ENCODE data around the gene ADGRF5. TPM values are rescaled to one million over a fixed set of nuclear protein-coding genes. Genes with fewer than 3 reads are reported as not detected.

The ADGRF5 gene
- total and polyA plus RNA-seq, 2 experiments from 2014 or later, result 0.70 to 2.0 TPM

GRCh38 chr6:46815130-46815529 is 106.6 kb downstream of the ADGRF5 start:
- H2AFZ ChIP-seq, result no peak overlapping the region
- no peaks in the 10 kb centered on the region for H3K36me3 ChIP-seq (replicated peaks; ENCODE audit: insufficient read depth, low read depth)
- no peaks in the 10 kb centered on the region for H3K9me2 ChIP-seq (replicated peaks; ENCODE audit: insufficient read depth)
- H3K27ac ChIP-seq, result no peak overlapping the region
- H3K79me2 ChIP-seq, result no peaks in the 10 kb centered on the region
- H3K27me3 ChIP-seq, result no peaks in the 10 kb centered on the region
- no peak overlapping the region for H3K4me2 ChIP-seq
- no peaks in the 10 kb centered on the region for H3K4me1 ChIP-seq (ENCODE audit: insufficient read depth)
- 58% methylated on average over 4 of the region's 4 CpGs for WGBS (ENCODE audit: low lambda C conversion rate, missing lambda C conversion rate)
- no peaks in the 10 kb centered on the region for H3K9me3 ChIP-seq (ENCODE audit: low read depth)
- DNase-seq (ENCODE audit: low spot score), result peak; percentile 27
- no peaks in the 10 kb centered on the region for H4K20me1 ChIP-seq (ENCODE audit: insufficient read depth, poor library complexity, severe bottlenecking)
- no peak for TF ChIP-seq CTCF (IDR thresholded peaks at IDR 0.05; ENCODE audit: poor library complexity)
- TF ChIP-seq EZH2 (IDR thresholded peaks at IDR 0.05; ENCODE audit: borderline replicate concordance), result no peak
- TF ChIP-seq EZH2phosphoT487 (IDR thresholded peaks at IDR 0.05; ENCODE audit: low read depth, severe bottlenecking, unreplicated experiment), result no peak
- no peak overlapping the region for H3K4me3 ChIP-seq

GRCh38 chr6:46808806-46809205 is 112.9 kb downstream of the ADGRF5 start:
- Histone ChIP-seq H3K27ac (no peak overlapping the region), H3K9me3 (ENCODE audit: low read depth) (no peaks in the 10 kb centered on the region), H3K9me2 (replicated peaks; ENCODE audit: insufficient read depth) (no peaks in the 10 kb centered on the region), H3K4me2 (no peak overlapping the region), H3K79me2 (no peaks in the 10 kb centered on the region), H3K36me3 (replicated peaks; ENCODE audit: insufficient read depth, low read depth) (no peaks in the 10 kb centered on the region), H3K27me3 (no peaks in the 10 kb centered on the region), H3K4me3 (no peak overlapping the region), H2AFZ (no peak overlapping the region), H4K20me1 (ENCODE audit: insufficient read depth, poor library complexity, severe bottlenecking) (no peaks in the 10 kb centered on the region), H3K4me1 (ENCODE audit: insufficient read depth) (no peaks in the 10 kb centered on the region)
- 53% methylated on average over 1 of the region's 1 CpG for WGBS (ENCODE audit: low lambda C conversion rate, missing lambda C conversion rate)
- no peak for DNase-seq (ENCODE audit: low spot score)
- TF ChIP-seq EZH2 (IDR thresholded peaks at IDR 0.05; ENCODE audit: borderline replicate concordance) (no peak), EZH2phosphoT487 (IDR thresholded peaks at IDR 0.05; ENCODE audit: low read depth, severe bottlenecking, unreplicated experiment) (no peak), CTCF (IDR thresholded peaks at IDR 0.05; ENCODE audit: poor library complexity) (no peak)

Other genes with a start within 250 kb of the ADGRF5 start
- 0.08 and 0.20 TPM in 2 replicates for gene TDRD6, start 234.1 kb downstream of the ADGRF5 start, total RNA-seq
- 0.34 TPM in 1 of 2 replicates, not detected in the other for gene TDRD6, start 234.1 kb downstream of the ADGRF5 start, polyA plus RNA-seq
- gene PLA2G7, start 186.6 kb downstream of the ADGRF5 start, total RNA-seq, result 0.68 and 1.5 TPM in 2 replicates
- gene PLA2G7, start 186.6 kb downstream of the ADGRF5 start, polyA plus RNA-seq, result 1.6 TPM in 1 of 2 replicates, not detected in the other
- not detected in 2 replicates for gene ANKRD66, start 175.0 kb downstream of the ADGRF5 start, total RNA-seq
- gene ANKRD66, start 175.0 kb downstream of the ADGRF5 start, polyA plus RNA-seq, result not detected in 2 replicates
- gene MEP1A, start 128.5 kb downstream of the ADGRF5 start, total RNA-seq, result 93.4 and 94.2 TPM in 2 replicates
- 38.9 and 62.8 TPM in 2 replicates for gene MEP1A, start 128.5 kb downstream of the ADGRF5 start, polyA plus RNA-seq
- 1.5 and 2.8 TPM in 2 replicates for gene ADGRF1, start 120.4 kb upstream of the ADGRF5 start, total RNA-seq
- gene ADGRF1, start 120.4 kb upstream of the ADGRF5 start, polyA plus RNA-seq, result 0.32 and 1.7 TPM in 2 replicates

All from hepatocyte (in vitro differentiated cells).